GM20000 (cell line): ENCODE data around the gene C2orf15.

ENCODE experiments used
- DNase-seq: peaks from one replicate; pipeline ENCODE4 v3.0.0; 2012; ENCODE audit warnings: low spot score
- CTCF ChIP-seq: IDR thresholded peaks from 2 replicates; pipeline ENCODE4 v1.5.1; 2012; ENCODE audit warnings: mild to moderate bottlenecking, control low read depth; ENCODE audit errors: extremely low read depth, missing control alignments

The C2orf15 gene, protein sequence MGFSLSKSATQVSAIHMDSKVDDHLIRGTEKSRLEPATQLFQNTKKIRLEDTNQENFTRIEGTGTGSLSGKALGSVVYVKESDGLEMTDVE

GRCh38 chr2:99141110-99142108, at the start of gene C2orf15:
Gene C2orf15, plus strand, starts transcription at chr2:99141707. Its CDS starts 8,852 bp downstream, at chr2:99150559.
- TF ChIP-seq CTCF = no peak
- peak; percentile 94 for DNase-seq

DNA sequence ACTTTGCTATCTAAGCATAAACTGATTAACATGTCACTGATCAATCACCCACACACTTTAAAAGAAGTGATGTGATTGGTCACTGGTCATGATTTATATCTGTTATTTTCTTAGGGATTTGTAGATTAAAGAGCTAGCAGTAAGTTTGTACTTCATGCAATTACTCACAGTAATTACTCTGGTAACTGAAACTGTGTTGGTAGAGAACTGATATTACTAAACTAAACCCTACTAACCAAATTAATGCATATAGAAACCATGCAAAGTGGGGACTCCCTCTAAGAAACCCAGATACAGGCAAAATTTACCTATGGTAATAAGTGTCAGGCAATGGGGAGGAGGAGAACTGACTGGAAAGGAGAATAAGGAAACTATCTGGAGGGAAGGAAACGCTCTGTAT, 44.8 kb upstream of the C2orf15 start:
- TF ChIP-seq CTCF = no peak
- no peak for DNase-seq

DNA sequence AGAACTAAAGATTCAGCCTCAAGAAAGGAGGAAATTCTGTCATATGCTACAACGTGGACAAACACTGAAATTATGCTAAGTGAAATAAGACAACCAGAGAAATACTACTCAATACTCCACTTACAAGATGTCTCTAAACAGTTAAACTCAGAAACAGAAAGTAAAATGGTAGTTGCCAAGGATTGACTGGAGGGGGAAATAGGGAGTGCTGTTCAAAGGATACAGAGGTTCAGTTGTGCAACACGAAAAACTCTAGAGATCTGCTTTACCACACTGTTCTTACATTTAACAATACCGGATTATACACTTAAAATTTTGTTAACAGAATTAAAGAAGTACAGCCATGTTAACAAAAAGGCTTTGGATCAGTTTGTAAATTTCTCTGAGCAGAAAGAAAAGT, 39.8 kb upstream of the C2orf15 start:
- no peak for DNase-seq
- TF ChIP-seq CTCF = no peak

DNA sequence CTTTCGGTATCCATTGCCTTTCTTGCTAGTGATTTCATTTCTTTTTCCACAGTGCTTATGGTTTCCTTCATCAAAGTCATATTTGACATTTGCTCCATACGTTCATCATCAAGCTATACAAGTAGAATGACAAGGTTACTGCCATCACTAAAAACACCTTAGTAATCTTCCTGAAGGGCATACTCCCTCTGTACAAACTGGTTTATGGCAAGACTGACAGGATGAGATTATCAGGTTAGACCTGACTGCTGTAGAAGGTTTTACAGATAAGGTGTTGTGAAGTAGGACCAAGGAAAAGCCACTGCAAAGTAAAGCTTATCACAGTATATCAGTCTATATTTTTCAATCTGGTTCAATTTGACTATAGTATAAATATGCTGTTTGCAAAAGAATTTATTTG, 37.5 kb upstream of the C2orf15 start:
- no peak for TF ChIP-seq CTCF
- no peak for DNase-seq

- TF ChIP-seq CTCF = no peak
- no peak for DNase-seq
Observed at GRCh38 chr2:99106913-99107312, 34.6 kb upstream of the C2orf15 start.

GRCh38 chr2:99111236-99111635, 30.3 kb upstream of the C2orf15 start:
- no peak for TF ChIP-seq CTCF

GRCh38 chr2:99111945-99112344, 29.6 kb upstream of the C2orf15 start:
- DNase-seq = no peak
- no peak for TF ChIP-seq CTCF

More at GRCh38 chr2:99111236-99111635, 30.3 kb upstream of the C2orf15 start:
- DNase-seq = no peak
